Measurements from ENCODE around the gene MRPL33. TPM values are rescaled to one million over a fixed set of nuclear protein-coding genes. Genes with fewer than 3 reads are reported as not detected.

The MRPL33 gene
- total and polyA plus RNA-seq, 2 of the 13 experiments (the other 11 are each of a cell fraction or from before 2014, with no cell fraction given), result 69.7 to 218 TPM

DNA sequence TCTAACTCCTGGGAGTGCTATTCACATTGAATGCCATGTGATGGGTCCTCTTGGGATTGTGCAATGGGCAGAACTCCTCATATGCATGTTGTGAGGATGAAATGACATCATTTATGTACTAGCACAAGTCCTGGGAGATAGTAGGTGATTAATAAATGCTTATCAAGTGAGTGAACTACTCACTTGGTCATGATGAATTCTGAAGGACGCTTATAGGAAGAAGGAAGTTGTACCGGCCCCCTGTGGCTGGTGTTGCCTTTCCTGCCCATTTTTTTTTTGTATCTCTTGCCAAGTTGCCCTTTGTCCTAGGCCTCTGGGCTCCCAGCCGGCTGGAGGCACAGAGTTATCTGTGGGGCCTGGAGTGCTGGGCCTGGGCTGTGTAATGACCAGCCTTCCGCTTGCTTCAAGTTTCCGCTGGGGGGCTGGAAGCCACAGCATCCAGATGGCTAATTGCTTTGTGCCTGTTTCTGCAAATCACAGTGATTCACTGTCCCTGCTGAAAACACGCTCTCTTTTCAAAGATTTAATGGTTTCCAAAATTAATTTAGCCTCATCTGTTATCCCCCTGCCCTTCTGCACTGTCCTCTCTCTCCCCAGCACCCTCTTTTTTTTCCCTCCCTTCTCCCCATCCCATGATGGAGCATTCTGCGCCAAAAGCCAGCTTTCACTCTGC is 33.7 kb upstream of the MRPL33 start (continued):
- no peak for TF ChIP-seq PRDM15 (CRISPR knock-in tag; IDR thresholded peaks at IDR 0.05)
- TF ChIP-seq, protein P1, sequence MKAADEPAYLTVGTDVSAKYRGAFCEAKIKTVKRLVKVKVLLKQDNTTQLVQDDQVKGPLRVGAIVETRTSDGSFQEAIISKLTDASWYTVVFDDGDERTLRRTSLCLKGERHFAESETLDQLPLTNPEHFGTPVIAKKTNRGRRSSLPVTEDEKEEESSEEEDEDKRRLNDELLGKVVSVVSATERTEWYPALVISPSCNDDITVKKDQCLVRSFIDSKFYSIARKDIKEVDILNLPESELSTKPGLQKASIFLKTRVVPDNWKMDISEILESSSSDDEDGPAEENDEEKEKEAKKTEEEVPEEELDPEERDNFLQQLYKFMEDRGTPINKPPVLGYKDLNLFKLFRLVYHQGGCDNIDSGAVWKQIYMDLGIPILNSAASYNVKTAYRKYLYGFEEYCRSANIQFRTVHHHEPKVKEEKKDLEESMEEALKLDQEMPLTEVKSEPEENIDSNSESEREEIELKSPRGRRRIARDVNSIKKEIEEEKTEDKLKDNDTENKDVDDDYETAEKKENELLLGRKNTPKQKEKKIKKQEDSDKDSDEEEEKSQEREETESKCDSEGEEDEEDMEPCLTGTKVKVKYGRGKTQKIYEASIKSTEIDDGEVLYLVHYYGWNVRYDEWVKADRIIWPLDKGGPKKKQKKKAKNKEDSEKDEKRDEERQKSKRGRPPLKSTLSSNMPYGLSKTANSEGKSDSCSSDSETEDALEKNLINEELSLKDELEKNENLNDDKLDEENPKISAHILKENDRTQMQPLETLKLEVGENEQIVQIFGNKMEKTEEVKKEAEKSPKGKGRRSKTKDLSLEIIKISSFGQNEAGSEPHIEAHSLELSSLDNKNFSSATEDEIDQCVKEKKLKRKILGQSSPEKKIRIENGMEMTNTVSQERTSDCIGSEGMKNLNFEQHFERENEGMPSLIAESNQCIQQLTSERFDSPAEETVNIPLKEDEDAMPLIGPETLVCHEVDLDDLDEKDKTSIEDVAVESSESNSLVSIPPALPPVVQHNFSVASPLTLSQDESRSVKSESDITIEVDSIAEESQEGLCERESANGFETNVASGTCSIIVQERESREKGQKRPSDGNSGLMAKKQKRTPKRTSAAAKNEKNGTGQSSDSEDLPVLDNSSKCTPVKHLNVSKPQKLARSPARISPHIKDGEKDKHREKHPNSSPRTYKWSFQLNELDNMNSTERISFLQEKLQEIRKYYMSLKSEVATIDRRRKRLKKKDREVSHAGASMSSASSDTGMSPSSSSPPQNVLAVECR (CRISPR knock-in tag; IDR thresholded peaks at IDR 0.05; ENCODE audit: borderline replicate concordance), result no peak; the same call in 1 of the 2 replicates
- TF ChIP-seq ZSCAN25 (CRISPR knock-in tag; IDR thresholded peaks at IDR 0.05), result peak; percentile 41
- TF ChIP-seq HBP1 (CRISPR knock-in tag; IDR thresholded peaks at IDR 0.05; ENCODE audit: low read depth), result 0 out of 2 replicates have a peak, but pooled peaks have one; percentile 58
- TF ChIP-seq CHD2 (IDR thresholded peaks at IDR 0.05; ENCODE audit: low read depth, low read length), result no peak
- TF ChIP-seq ZC3H4 (CRISPR knock-in tag; IDR thresholded peaks at IDR 0.05; ENCODE audit: borderline replicate concordance), result no peak; the same call in 1 of the 2 replicates
- no peak for TF ChIP-seq THAP11 (CRISPR knock-in tag; IDR thresholded peaks at IDR 0.05)
- no peak for TF ChIP-seq CREBL2 (CRISPR knock-in tag; IDR thresholded peaks at IDR 0.05; ENCODE audit: borderline replicate concordance)
- no peak for TF ChIP-seq KMT2A (CRISPR knock-in tag; IDR thresholded peaks at IDR 0.05)
- TF ChIP-seq ZFP36L1 (CRISPR knock-in tag; IDR thresholded peaks at IDR 0.05), result no peak
- no peak for TF ChIP-seq ZNF75D (CRISPR knock-in tag; IDR thresholded peaks at IDR 0.05; ENCODE audit: borderline replicate concordance)
- no peak for TF ChIP-seq ZFP1 (CRISPR knock-in tag; IDR thresholded peaks at IDR 0.05)
- TF ChIP-seq, protein P2, sequence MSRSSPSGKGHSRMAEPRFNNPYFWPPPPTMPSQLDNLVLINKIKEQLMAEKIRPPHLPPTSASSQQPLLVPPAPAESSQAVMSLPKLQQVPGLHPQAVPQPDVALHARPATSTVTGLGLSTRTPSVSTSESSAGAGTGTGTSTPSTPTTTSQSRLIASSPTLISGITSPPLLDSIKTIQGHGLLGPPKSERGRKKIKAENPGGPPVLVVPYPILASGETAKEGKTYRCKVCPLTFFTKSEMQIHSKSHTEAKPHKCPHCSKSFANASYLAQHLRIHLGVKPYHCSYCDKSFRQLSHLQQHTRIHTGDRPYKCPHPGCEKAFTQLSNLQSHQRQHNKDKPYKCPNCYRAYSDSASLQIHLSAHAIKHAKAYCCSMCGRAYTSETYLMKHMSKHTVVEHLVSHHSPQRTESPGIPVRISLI (CRISPR knock-in tag; IDR thresholded peaks at IDR 0.05; ENCODE audit: borderline replicate concordance), result peak; percentile 98
- peak; percentile 94 for TF ChIP-seq ELF3 (CRISPR knock-in tag; IDR thresholded peaks at IDR 0.05)
- no peak for TF ChIP-seq ZNF720 (CRISPR knock-in tag; IDR thresholded peaks at IDR 0.05)
- no peak for TF ChIP-seq CBX1 (IDR thresholded peaks at IDR 0.05; ENCODE audit: low read depth)
- TF ChIP-seq, protein P3, sequence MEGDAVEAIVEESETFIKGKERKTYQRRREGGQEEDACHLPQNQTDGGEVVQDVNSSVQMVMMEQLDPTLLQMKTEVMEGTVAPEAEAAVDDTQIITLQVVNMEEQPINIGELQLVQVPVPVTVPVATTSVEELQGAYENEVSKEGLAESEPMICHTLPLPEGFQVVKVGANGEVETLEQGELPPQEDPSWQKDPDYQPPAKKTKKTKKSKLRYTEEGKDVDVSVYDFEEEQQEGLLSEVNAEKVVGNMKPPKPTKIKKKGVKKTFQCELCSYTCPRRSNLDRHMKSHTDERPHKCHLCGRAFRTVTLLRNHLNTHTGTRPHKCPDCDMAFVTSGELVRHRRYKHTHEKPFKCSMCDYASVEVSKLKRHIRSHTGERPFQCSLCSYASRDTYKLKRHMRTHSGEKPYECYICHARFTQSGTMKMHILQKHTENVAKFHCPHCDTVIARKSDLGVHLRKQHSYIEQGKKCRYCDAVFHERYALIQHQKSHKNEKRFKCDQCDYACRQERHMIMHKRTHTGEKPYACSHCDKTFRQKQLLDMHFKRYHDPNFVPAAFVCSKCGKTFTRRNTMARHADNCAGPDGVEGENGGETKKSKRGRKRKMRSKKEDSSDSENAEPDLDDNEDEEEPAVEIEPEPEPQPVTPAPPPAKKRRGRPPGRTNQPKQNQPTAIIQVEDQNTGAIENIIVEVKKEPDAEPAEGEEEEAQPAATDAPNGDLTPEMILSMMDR (CRISPR knock-in tag; IDR thresholded peaks at IDR 0.05), result peak; percentile 60
